OCI-LY3 (cell line): Measurements from ENCODE around the gene PRSS33.

Experiments used
- CTCF ChIP-seq: fragments of 200-600, 300-600 bp; sonication (generic); IDR thresholded peaks from 2 replicates; pipeline ENCODE4 v1.5.1; 2014; ENCODE audit warnings: antibody characterized with exemption, low read length, low read depth
- EZH2phosphoT487 ChIP-seq: fragments of 200-600 bp; shearing (Covaris generic); IDR thresholded peaks from 2 replicates; pipeline ENCODE4 v1.6.1; 2018; ENCODE audit warnings: antibody characterized with exemption, mixed run types, low read depth

DNA sequence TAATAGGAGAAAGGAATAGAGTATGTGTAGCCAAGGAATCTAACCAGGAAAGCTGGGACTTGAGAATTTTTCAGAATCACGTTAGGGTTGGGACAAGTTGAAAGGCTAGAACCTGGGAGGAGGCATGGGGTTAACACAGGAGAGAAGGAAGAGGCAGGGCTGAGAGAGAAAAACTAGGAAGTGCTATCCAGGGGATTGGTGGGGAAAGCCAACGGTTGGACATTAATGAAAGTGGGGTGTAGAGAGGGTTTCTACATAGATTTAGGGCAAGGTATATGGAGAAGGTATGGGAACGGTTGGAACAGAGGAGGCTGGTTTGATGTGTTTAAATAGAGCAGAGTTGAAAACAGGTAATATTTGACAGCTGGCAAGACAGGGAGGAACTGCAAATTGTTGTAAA is 32.2 kb downstream of the PRSS33 start:
- TF ChIP-seq CTCF (no peak), EZH2phosphoT487 (no peak)
